Activated CD4-positive, alpha-beta T cell treated with anti-CD3 and anti-CD28 coated beads, Interleukin-2, amount 50 U/mL, for 16 hours (primary cell): ENCODE results near the gene TTLL5.

ENCODE experiments used
- DNase-seq: peaks from one replicate; pipeline ENCODE4 v3.0.0-alpha.2; 2020

The TTLL5 gene

DNA sequence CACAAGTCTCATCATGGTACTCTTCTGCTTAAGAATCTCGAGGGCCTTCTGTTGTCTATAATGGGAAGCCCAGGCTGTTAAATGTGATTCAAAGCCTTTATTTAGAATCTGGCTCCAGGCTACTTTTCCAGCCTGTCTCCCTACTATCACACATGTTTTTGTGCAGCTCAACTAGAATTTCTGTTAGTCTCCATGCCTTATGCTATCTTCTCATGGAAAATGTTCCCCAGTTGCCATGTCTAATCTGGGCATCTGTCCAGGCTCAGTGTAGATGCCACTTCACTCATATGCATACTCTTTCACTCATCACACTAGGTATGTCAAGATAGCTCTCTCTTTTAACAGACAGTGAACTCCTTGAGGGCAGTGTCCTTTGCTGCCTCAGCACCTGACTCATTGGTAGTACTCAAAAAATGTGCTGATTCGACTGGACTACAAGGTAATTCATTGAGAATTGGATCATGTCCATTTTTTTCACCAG lies 145.3 kb downstream of the TTLL5 start:
- DNase-seq, result no peak

- DNase-seq, result no peak
Measured at GRCh38 chr14:75807667-75808360, 146.8 kb downstream of the TTLL5 start.

- no peak for DNase-seq
Measured at GRCh38 chr14:75811136-75811829, 150.2 kb downstream of the TTLL5 start.

DNA sequence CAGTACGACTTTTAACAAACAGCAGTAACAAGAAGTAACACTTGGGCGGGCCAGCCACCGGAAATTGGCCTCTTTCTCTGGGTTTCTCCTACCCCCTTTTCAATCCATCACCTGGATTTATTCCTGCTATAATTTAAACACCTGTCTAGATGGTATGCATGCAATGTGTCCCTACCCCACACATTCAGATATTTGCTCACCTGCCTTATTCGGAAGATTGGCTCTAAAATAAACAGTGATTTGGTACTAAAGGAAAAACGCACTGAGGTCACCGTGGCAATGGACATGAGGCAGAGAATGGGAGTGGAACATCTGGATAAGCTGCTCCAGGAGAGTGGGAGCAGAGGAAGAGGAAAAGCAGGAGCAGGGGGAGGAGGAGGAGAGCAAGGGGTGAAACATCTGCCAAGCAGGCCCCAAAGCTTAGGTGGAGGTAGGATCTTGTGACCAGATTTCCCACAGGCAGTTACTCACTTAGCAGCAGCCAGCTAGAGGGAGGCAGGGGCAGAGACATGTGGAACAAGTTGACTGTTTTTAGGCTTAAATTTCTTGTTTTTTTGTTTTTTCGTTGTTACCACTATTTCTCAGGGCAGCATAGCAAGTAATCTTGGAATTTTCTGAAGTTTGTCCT lies 150.9 kb downstream of the TTLL5 start:
- DNase-seq, result no peak

GRCh38 chr14:75812622-75813021 lies 151.6 kb downstream of the TTLL5 start:
- no peak for DNase-seq

DNA sequence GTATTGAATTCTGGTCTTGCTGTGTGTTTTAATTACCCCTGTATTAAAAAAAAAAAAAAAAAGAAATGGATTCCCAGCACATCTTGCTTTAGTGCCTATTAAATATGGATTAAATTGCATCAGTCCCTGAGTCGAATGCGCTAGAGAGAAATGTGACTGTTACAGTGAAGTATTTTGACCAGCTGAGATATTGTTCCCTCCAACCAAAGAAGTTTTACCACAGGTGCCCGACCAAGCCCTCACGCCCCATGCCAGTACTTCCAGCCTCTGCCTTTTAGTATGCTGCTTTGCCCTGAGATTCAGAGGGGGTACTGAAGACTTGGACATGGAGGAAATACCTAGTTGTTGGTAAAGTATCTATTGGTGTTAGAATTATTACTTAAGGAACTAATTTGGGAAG lies 159.7 kb downstream of the TTLL5 start:
- DNase-seq, result no peak

- no peak for DNase-seq
Measured at GRCh38 chr14:75821831-75822521, 160.9 kb downstream of the TTLL5 start.

- DNase-seq, result no peak
Measured at GRCh38 chr14:75822522-75823141, 161.6 kb downstream of the TTLL5 start.

DNA sequence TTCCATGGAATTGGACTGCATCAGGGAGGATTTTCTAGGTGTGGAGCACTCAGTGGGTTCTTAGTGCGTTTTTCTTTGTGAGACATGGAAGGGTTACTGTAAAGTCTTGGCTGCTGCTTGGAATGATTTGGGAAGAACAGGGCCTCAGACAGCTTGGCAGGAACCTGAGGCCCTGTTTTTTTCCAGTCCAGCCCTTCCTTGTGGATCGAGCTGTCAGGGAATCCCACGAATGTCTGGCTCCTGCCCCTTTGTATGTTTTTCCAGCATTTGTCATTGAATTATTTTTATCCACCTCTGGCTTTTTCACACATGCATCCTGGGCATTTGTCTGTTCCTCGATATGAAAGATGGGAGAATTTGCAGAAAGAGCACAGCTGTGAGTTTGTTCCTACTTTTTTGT lies 162.3 kb downstream of the TTLL5 start:
- no peak for DNase-seq

DNA sequence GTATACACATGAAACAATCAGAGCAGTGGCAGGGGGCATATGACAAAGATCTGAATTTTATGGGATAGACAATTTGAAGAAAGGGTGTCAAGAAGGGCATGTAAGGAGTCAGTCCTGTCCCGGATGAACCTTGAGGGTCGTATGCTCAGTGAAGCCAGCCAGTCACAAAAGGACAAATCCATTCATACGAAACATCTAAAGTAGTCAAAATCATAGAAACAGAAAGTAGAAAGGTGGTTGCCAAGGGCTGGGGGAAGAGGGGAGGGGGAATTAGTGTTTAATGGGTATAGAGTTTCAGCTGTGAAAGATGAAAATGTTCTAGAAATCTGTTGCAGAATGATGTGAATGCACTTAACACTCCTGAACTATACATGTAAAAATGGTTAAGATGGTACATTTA lies 163.3 kb downstream of the TTLL5 start:
- no peak for DNase-seq

- DNase-seq, result no peak
Measured at GRCh38 chr14:75825147-75825592, 164.1 kb downstream of the TTLL5 start.

DNA sequence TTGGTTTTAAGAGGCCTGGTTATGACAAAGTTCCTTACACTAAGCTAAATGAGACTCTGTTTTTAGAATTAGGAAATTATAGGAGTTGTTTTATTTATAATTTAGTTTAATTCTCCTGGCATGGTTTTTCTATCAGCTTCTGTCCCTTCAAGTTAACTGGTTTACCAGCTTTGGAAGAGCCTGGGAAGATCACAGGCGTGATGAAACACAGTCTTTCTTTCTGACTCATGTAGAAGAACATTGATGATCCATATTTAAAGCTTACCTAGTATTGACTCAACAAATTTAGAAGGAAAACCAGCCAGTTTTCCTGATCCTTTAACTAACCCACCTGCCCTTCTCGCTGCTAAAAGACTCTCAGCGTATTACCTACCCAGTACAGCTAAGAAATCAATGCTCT lies 165.6 kb downstream of the TTLL5 start:
- no peak for DNase-seq

- DNase-seq, result no peak
Measured at GRCh38 chr14:75827331-75827730, 166.3 kb downstream of the TTLL5 start.

- DNase-seq, result no peak
Measured at GRCh38 chr14:75829316-75829715, 168.3 kb downstream of the TTLL5 start.

GRCh38 chr14:75831455-75831854 lies 170.4 kb downstream of the TTLL5 start:
- DNase-seq, result peak; percentile 14

DNA sequence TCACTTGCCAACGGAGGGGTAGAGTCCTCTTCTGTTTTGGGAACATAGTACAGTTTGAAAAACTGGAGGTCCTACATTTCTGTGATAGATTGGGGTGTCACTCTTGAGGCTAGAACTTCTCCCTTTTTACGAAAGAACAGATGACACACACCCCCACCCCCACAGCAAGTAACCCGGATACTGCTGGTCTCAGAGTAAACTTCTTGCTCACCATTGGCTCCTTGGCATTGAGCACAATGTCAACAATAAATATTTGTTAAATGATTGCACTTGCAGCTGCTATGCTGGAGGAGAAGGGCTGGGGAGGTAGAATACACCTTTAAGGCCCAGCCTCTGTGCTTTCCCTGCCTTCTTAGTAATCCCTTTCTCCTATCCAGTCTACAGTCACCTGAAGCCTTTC lies 170.9 kb downstream of the TTLL5 start:
- DNase-seq, result no peak

DNA sequence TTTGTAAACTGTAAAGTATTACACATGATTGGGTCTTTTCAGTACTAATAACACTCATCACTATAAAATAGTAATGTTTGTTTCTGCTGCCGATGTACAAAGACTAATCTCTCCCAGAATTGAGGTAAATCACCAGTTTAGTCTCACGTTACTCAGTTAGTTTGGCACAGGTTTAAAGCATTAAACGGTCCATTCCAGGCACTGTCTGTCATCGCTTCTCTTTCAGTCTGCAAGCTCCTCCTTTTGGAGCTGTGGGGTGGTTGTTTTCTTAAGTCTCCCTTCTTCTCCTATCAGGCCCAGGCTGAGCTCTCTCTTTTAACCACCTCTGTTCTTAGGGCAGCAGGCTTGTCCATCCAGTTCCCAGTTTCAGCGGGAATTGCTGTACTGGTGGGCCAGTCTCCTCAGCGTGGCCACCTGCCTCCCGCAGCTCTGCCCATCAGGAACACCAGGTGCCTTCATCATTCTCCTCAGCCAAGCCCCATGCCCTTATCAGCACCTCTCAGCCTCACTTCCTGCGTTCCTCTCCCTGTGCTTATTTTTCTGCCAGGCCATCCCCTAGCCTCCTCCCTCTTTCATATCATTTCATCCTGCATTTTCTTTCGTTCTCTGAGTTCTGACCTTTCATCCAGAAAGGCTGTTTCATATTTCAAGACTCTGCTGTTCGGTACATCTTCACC lies 171.7 kb downstream of the TTLL5 start:
- DNase-seq, result no peak

DNA sequence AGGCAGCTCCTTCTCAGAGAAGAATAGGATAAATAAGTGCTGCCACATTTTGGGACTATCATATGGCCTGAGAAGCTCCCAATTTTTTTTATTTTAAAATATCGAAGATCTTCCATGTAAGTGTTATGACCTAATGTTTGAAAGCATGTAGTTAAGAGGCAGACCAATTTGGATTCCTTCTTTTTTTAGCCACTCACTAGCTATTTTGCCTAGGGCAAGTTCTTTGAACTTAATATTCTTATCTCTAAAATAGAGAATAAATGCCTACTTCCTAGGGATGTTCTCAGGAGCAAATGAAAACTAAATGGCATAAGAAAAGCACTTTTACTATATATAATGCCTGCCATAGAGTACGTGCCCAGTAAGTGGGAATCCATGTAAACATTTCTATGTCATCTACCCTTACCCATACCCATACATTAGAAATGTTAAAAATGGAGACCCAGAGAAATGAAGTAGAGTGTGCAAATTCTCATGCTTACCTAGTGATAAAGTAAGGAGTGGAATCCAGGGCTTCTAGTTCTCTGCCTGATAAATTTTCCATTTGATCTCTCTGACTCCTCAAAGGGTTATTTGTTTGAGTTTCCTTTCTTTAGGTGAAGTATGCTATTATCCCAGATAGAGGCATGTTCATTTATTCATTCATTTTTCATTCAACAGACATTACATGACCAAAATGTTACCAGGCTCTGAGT lies 172.4 kb downstream of the TTLL5 start:
- DNase-seq, result no peak

GRCh38 chr14:75835156-75835725 lies 174.2 kb downstream of the TTLL5 start:
- no peak for DNase-seq

DNA sequence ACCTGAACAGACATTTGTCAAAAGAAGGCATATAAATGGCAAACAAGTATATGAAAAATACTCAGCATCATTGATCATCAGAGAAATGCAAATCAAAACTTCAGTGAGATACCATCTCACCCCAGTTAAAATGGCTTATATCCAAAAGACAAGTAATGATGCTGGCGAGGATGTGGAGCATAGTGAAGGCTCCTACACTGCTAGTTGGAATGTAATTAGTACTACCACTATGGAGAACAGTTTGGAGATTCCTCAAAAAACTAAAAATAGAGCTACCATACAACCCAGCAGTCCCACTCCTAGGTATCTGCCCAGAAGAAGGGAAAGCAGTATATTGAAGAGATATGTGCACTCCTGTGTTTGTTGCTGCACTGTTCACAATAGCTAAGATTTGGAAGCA lies 174.7 kb downstream of the TTLL5 start:
- DNase-seq, result no peak

DNA sequence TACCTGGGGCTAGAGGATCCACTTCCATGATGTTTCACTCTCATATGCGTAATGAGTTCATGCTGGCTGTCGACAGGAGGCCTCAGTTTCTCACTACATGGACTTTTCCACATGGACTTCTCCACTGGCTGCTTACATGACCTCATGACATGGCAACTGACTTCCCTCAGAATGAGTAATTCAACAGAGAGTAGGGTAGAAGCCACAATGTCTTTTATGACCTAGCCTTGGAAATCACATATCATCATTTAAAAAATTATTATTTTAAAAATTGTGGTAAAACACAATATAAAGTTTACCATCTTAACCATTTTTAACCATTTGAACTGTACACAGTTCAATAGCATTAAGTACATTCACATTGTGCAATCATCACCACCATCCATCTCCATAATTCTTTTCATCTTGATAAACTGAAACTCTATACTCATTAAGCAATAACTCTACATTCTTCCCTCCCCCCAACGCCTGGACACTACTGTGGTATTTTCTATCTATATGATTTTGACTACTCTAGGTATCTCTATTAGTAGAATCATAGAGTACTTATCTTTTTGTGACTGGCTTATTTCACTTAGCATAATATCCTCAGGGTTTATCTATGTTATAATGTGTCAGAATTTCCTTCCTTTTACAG lies 176.2 kb downstream of the TTLL5 start:
- DNase-seq, result no peak
